Measurements from ENCODE around the gene LRRTM4.

Gene LRRTM4

DNA sequence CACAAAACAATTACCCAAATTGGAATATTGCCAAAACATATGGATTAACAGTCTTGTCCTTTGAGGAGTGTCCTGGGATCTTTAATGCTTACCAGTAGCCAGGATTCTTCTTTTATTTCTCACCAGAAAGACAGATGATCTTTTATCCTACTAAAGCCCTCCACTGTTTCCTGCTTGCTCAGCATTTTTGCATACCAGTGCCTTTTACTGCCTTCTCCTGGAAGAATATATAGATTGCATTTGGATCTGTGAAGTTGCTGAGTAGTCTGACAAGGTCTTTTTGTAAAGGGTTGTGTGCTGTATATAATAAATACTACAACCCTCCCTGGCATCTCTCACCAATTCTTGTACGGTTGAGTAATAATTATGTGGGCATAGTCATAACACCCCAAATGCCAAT, 652.2 kb downstream of the LRRTM4 start:
- DNase-seq (ENCODE audit: low read depth), result no peak
- TF ChIP-seq CTCF (conservative IDR thresholded peaks at IDR 0.05; ENCODE audit: low read length), result no peak
- H3K4me3 ChIP-seq (ENCODE audit: low read length), result no peak overlapping the region

GRCh38 chr2:76867854-76868253, 654.3 kb downstream of the LRRTM4 start:
- no peak for DNase-seq (ENCODE audit: low read depth)
- H3K4me3 ChIP-seq (ENCODE audit: low read length), result no peak overlapping the region
- no peak for TF ChIP-seq CTCF (conservative IDR thresholded peaks at IDR 0.05; ENCODE audit: low read length)

DNA sequence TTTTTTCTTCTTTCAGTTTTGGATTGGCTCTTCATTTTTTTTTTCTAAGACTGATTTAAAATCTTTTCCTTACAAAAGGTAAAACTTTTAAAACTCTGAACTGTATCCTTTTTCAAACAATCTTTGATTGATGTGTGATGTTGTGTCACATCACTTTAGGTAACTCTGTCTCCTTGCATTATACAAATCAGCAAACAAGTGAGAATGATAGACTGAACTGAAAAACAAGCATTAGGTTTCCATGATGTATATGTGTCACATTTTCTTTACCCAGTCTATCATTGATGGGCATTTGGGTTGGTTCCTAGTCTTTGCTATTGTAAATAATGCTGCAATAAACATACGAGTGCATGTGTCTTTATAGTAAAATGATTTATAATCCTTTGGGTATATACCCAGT, 655.7 kb downstream of the LRRTM4 start:
- no peak for DNase-seq (ENCODE audit: low read depth)
- no peak overlapping the region for H3K4me3 ChIP-seq (ENCODE audit: low read length)
- no peak for TF ChIP-seq CTCF (conservative IDR thresholded peaks at IDR 0.05; ENCODE audit: low read length)

GRCh38 chr2:76862901-76863300, 659.3 kb downstream of the LRRTM4 start:
- H3K4me3 ChIP-seq (ENCODE audit: low read length), result no peak overlapping the region
- DNase-seq (ENCODE audit: low read depth), result no peak
- TF ChIP-seq CTCF (conservative IDR thresholded peaks at IDR 0.05; ENCODE audit: low read length), result no peak

- DNase-seq (ENCODE audit: low read depth), result no peak
- TF ChIP-seq CTCF (conservative IDR thresholded peaks at IDR 0.05; ENCODE audit: low read length), result no peak
- H3K4me3 ChIP-seq (ENCODE audit: low read length), result no peak overlapping the region
These were observed 660.5 kb downstream of the LRRTM4 start for GRCh38 chr2:76861708-76862107.

GRCh38 chr2:76851000-76851399, 671.2 kb downstream of the LRRTM4 start:
- no peak for TF ChIP-seq CTCF (conservative IDR thresholded peaks at IDR 0.05; ENCODE audit: low read length)
- DNase-seq (ENCODE audit: low read depth), result no peak

DNA sequence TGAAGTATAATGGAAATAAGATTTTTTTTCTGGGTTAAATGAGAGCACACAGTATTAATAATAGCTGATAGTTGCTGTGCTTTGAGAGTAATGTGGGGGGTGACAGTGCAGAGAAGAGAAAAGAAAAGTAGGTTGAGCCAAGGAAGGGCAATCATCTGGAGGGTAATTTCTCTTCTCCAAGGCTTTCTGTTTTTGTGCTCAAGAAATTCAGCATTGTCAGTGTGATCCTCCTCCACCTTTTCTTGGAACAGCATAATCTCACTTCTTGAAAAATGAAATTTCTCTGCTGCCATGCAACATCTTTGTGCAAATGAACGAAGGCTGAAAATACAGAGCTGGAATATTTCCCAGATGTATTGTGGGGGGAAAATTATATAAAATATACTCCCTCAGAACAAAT, 673.1 kb downstream of the LRRTM4 start:
- no peak for DNase-seq (ENCODE audit: low read depth)
- TF ChIP-seq CTCF (conservative IDR thresholded peaks at IDR 0.05; ENCODE audit: low read length), result no peak
- H3K4me3 ChIP-seq (ENCODE audit: low read length), result no peak overlapping the region

More at GRCh38 chr2:76851000-76851399, 671.2 kb downstream of the LRRTM4 start:
- H3K4me3 ChIP-seq (ENCODE audit: low read length), result no peak overlapping the region
